K562 (cell line): Measurements from ENCODE around the gene ITPKA. TPM values are rescaled to one million over a fixed set of nuclear protein-coding genes. Genes with fewer than 3 reads are reported as not detected.

ENCODE experiments used
- DDX20 ChIP-seq: fragments of 450-650 bp; IDR thresholded peaks from 2 replicates; pipeline ENCODE4 v1.6.1; 2016; ENCODE audit warnings: missing genetic modification characterization, low read depth, mild to moderate bottlenecking, missing compliant biosample characterization, moderate library complexity
- E2F1 ChIP-seq: sonication (generic); formaldehyde crosslinking; IDR thresholded peaks from 2 replicates; pipeline ENCODE4 v1.8.1; 2023; ENCODE audit warnings: mild to moderate bottlenecking, missing genetic modification reagents, moderate library complexity
- HDAC2 ChIP-seq: fragments of 450-650 bp; IDR thresholded peaks from 2 replicates; pipeline ENCODE4 v1.6.1; 2016; ENCODE audit warnings: mild to moderate bottlenecking
- KDM1A ChIP-seq, 2 experiments: fragments of 450-650 bp; IDR thresholded peaks; 2 replicates each; pipeline ENCODE4 v1.6.1; 2016; ENCODE audit warnings: mild to moderate bottlenecking in 2 of 2
- MYC ChIP-seq, 2 experiments: fragments of 250-450 bp in 1 of 2; sonication (Bioruptor Pico) in 1 of 2; IDR thresholded peaks; 2 replicates each; pipeline versions ENCODE4 v1.5.1 to v1.6.1; 2012 to 2021; ENCODE audit warnings: low read depth in 2 of 2, borderline replicate concordance in 1 of 2, improper control_type of control experiment in 1 of 2, low read length in 1 of 2, mild to moderate bottlenecking in 1 of 2, moderate library complexity in 1 of 2
- PHF20 ChIP-seq: fragments of 450-650 bp; IDR thresholded peaks from 2 replicates; pipeline ENCODE4 v1.6.1; 2018; ENCODE audit not compliant: partially characterized antibody
- RAD51 ChIP-seq: fragments of 450-650 bp; IDR thresholded peaks from 2 replicates; pipeline ENCODE4 v1.7.1; 2016; ENCODE audit warnings: low read depth, mild to moderate bottlenecking, borderline replicate concordance
- USF1 ChIP-seq: sonication (generic); formaldehyde crosslinking; IDR thresholded peaks from 2 replicates; pipeline ENCODE4 v1.9.0; 2022; ENCODE audit warnings: mild to moderate bottlenecking, missing genetic modification reagents
- USF2 ChIP-seq: sonication (generic); formaldehyde crosslinking; IDR thresholded peaks from 2 replicates; pipeline ENCODE4 v1.5.0; 2020; ENCODE audit warnings: missing genetic modification reagents
- polyA plus RNA-seq, 8 experiments: library from polyadenylated mRNA; depleted of rRNA in 4 of 8; stranded (reverse) in 5 of 8; unstranded in 3 of 8; fragments of >200 nt; fragmentation: Nextera tagmentation in 2 of 8; fragmentation: Illumina TruSeq in 1 of 8; extraction: Ambion mirVana in 2 of 8; extraction: Trizol in 1 of 8; gene quantifications; 2 replicates each; pipeline versions ENCODE4 v1.2.1 to v1.2.3, GENCODE V29; 2011 to 2014; ENCODE audit warnings: inconsistent platforms in 1 of 8, missing spikeins in 1 of 8
- total RNA-seq, 7 experiments: library from RNA; depleted of rRNA in 6 of 7; stranded (reverse); fragments of >200 nt in 6 of 7; fragmentation: Illumina TruSeq in 2 of 7; extraction: Trizol in 2 of 7; gene quantifications; 2 replicates each; pipeline versions ENCODE4 v1.2.1 to v1.2.3, GENCODE V29; 2011 to 2021; ENCODE audit warnings: low replicate concordance in 1 of 7
- TF ChIP-seq, protein P1 (sequence below), 3 experiments: fragments of 200-800 bp in 1 of 3; fragments of 250-450 bp in 1 of 3; fragments of 450-650 bp in 1 of 3; sonication (Bioruptor Pico) in 1 of 3; sonication (Bioruptor generic) in 1 of 3; formaldehyde crosslinking in 1 of 3; IDR thresholded peaks; 2 replicates each; pipeline versions ENCODE4 v1.6.1 to v1.8.0; 2016 to 2022; ENCODE audit warnings: mild to moderate bottlenecking in 2 of 3, missing genetic modification characterization in 2 of 3, missing compliant biosample characterization in 1 of 3, moderate library complexity in 1 of 3
- TF ChIP-seq, protein P2 (sequence below): IDR thresholded peaks from 2 replicates; pipeline ENCODE4 v1.6.1; 2016; ENCODE audit warnings: missing genetic modification characterization, missing compliant biosample characterization
- TF ChIP-seq, protein P3 (sequence below), 2 experiments: fragments of 450-650 bp; IDR thresholded peaks; 2 replicates each; pipeline ENCODE4 v1.6.1; 2018; ENCODE audit warnings: mild to moderate bottlenecking in 2 of 2, low read depth in 1 of 2; ENCODE audit not compliant: partially characterized antibody in 2 of 2

The ITPKA gene
- total and polyA plus RNA-seq, 9 of the 15 experiments (the other 6 are each of a cell fraction or from before 2014, with no cell fraction given), result 0.14 to 68.4 (median 11.5) TPM

DNA sequence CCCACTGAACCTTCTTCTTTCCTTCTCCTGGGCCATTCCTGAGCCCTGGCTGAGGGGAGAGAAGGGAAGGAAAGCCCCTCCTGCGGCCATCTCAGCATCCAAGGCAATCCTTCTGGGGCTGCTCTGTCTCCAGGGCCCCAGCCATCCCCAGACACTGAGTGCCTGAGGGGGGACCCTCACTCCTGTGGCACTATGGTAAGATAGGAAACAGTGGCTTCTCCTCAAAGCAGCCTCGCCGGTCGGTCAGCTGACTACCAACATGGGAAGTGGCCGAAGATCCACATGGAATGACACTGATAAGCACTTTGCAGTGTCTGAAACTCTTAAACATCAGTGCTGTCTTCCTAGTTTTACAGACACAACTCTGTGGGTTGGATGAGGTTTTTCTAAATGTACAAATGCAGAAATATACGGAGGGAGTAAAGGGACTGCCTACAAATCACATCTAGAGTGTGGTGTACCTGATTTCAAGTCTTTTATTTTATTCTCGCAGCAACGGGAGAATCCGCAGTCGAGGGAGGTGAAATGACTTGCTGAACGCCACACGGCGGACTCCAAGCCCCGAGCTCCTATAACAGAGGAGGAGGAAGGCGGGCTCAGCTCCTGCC is 973 bp upstream of the ITPKA start (continued):
- TF ChIP-seq, protein P1, sequence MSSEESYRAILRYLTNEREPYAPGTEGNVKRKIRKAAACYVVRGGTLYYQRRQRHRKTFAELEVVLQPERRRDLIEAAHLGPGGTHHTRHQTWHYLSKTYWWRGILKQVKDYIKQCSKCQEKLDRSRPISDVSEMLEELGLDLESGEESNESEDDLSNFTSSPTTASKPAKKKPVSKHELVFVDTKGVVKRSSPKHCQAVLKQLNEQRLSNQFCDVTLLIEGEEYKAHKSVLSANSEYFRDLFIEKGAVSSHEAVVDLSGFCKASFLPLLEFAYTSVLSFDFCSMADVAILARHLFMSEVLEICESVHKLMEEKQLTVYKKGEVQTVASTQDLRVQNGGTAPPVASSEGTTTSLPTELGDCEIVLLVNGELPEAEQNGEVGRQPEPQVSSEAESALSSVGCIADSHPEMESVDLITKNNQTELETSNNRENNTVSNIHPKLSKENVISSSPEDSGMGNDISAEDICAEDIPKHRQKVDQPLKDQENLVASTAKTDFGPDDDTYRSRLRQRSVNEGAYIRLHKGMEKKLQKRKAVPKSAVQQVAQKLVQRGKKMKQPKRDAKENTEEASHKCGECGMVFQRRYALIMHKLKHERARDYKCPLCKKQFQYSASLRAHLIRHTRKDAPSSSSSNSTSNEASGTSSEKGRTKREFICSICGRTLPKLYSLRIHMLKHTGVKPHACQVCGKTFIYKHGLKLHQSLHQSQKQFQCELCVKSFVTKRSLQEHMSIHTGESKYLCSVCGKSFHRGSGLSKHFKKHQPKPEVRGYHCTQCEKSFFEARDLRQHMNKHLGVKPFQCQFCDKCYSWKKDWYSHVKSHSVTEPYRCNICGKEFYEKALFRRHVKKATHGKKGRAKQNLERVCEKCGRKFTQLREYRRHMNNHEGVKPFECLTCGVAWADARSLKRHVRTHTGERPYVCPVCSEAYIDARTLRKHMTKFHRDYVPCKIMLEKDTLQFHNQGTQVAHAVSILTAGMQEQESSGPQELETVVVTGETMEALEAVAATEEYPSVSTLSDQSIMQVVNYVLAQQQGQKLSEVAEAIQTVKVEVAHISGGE (CRISPR knock-in tag; IDR thresholded peaks at IDR 0.05), result 0 out of 6 replicates have a peak, but pooled peaks of 1 of the 3 experiments have one; percentile 28
- TF ChIP-seq, protein P2, sequence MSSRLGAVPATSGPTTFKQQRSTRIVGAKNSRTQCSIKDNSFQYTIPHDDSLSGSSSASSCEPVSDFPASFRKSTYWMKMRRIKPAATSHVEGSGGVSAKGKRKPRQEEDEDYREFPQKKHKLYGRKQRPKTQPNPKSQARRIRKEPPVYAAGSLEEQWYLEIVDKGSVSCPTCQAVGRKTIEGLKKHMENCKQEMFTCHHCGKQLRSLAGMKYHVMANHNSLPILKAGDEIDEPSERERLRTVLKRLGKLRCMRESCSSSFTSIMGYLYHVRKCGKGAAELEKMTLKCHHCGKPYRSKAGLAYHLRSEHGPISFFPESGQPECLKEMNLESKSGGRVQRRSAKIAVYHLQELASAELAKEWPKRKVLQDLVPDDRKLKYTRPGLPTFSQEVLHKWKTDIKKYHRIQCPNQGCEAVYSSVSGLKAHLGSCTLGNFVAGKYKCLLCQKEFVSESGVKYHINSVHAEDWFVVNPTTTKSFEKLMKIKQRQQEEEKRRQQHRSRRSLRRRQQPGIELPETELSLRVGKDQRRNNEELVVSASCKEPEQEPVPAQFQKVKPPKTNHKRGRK (tag), result no peak
- TF ChIP-seq USF1 (CRISPR knock-in tag) (peak; percentile 12; the same call in 1 of the 2 replicates), HDAC2 (0 out of 2 replicates have a peak, but pooled peaks have one; percentile 43), E2F1 (CRISPR knock-in tag) (no peak), PHF20 (no peak), RAD51 (peak; percentile 38; the same call in 1 of the 2 replicates), USF2 (CRISPR knock-in tag) (peak; percentile 49), MYC (IDR thresholded peaks at IDR 0.05; ENCODE audit: low read depth, low read length) (0 out of 2 replicates have a peak, but pooled peaks have one; percentile 8), MYC (CRISPR knock-in tag; IDR thresholded peaks at IDR 0.05; ENCODE audit: borderline replicate concordance, low read depth) (no peak), DDX20 (tag) (no peak), KDM1A (IDR thresholded peaks at IDR 0.05) (peak; percentile 34 to 59; a peak in 2 of 4 replicates)
- TF ChIP-seq, protein P3, sequence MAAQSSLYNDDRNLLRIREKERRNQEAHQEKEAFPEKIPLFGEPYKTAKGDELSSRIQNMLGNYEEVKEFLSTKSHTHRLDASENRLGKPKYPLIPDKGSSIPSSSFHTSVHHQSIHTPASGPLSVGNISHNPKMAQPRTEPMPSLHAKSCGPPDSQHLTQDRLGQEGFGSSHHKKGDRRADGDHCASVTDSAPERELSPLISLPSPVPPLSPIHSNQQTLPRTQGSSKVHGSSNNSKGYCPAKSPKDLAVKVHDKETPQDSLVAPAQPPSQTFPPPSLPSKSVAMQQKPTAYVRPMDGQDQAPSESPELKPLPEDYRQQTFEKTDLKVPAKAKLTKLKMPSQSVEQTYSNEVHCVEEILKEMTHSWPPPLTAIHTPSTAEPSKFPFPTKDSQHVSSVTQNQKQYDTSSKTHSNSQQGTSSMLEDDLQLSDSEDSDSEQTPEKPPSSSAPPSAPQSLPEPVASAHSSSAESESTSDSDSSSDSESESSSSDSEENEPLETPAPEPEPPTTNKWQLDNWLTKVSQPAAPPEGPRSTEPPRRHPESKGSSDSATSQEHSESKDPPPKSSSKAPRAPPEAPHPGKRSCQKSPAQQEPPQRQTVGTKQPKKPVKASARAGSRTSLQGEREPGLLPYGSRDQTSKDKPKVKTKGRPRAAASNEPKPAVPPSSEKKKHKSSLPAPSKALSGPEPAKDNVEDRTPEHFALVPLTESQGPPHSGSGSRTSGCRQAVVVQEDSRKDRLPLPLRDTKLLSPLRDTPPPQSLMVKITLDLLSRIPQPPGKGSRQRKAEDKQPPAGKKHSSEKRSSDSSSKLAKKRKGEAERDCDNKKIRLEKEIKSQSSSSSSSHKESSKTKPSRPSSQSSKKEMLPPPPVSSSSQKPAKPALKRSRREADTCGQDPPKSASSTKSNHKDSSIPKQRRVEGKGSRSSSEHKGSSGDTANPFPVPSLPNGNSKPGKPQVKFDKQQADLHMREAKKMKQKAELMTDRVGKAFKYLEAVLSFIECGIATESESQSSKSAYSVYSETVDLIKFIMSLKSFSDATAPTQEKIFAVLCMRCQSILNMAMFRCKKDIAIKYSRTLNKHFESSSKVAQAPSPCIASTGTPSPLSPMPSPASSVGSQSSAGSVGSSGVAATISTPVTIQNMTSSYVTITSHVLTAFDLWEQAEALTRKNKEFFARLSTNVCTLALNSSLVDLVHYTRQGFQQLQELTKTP (IDR thresholded peaks at IDR 0.05; ENCODE audit: low read depth in 1 of 2, partially characterized antibody in 2 of 2), result peak in 1 of 2 experiments; percentile 20
